H1 (cell line): ENCODE data around the gene STARD9. TPM values are rescaled to one million over a fixed set of nuclear protein-coding genes. Genes with fewer than 3 reads are reported as not detected.

ENCODE experiments used
- CTCF ChIA-PET: fragments of 300-600 bp; sonication (Branson Sonifier 250); formaldehyde crosslinking; loops from one replicate; lab custom pipeline; 2021; ENCODE audit not compliant: partially characterized antibody; lab: Charles Lee
- POLR2A ChIA-PET: fragments of 300-600 bp; sonication (Branson Sonifier 250); formaldehyde crosslinking; loops from one replicate; lab custom pipeline; 2021; ENCODE audit warnings: inconsistent platforms; ENCODE audit not compliant: partially characterized antibody; lab: Charles Lee
- DNase-seq, 2 experiments: peaks; one replicate each; pipeline versions ENCODE4 v3.0.0 to v3.0.0-alpha.2; 2010 to 2022; ENCODE audit warnings: low spot score in 2 of 2, low read depth in 1 of 2, mixed read lengths in 1 of 2
- FAIRE-seq: peaks from 2 replicates; lab custom pipeline; 2011; peaks lifted over from hg19 to GRCh38; lab: Jason Lieb, UNC
- H2AFZ ChIP-seq: 2 replicates; pipeline ENCODE4 v1.8.1; 2012; ENCODE audit warnings: low read length, inconsistent platforms
- H2AK5ac ChIP-seq: 2 replicates; pipeline ENCODE4 v1.6.1; 2013; ENCODE audit warnings: low read depth, low read length
- H2BK120ac ChIP-seq: replicated peaks from 2 replicates; pipeline ENCODE3; 2013; ENCODE audit warnings: low read depth, low read length, inconsistent platforms
- H2BK12ac ChIP-seq: 2 replicates; pipeline ENCODE4 v1.6.1; 2013; ENCODE audit warnings: low read depth, low read length
- H2BK15ac ChIP-seq: 2 replicates; pipeline ENCODE4 v1.6.1; 2013; ENCODE audit warnings: low read length
- H2BK20ac ChIP-seq: 2 replicates; pipeline ENCODE4 v1.6.1; 2013; ENCODE audit warnings: low read length
- H2BK5ac ChIP-seq: 2 replicates; pipeline ENCODE4 v1.6.1; 2013; ENCODE audit warnings: low read depth, low read length
- H3K14ac ChIP-seq: 2 replicates; pipeline ENCODE4 v1.6.1; 2013; ENCODE audit warnings: inconsistent platforms; ENCODE audit not compliant: insufficient read length
- H3K18ac ChIP-seq: 2 replicates; pipeline ENCODE4 v1.6.1; 2013; ENCODE audit warnings: low read length; ENCODE audit errors: extremely low read depth
- H3K23ac ChIP-seq: 2 replicates; pipeline ENCODE4 v1.6.1; 2013; ENCODE audit warnings: inconsistent platforms; ENCODE audit not compliant: insufficient read length
- H3K23me2 ChIP-seq: 2 replicates; pipeline ENCODE4 v1.6.1; 2013; ENCODE audit warnings: low read depth, low read length
- H3K27ac ChIP-seq: 2 replicates; pipeline ENCODE4 v1.6.1; 2011; ENCODE audit warnings: low read depth, low read length, inconsistent platforms
- H3K27me3 ChIP-seq, 4 experiments: replicated peaks in 1 of 4; 1 replicate in 1 of 4; 2 replicates in 3 of 4; pipeline versions ENCODE4 v1.6.1 to v1.8.1; 2011 to 2013; ENCODE audit warnings: low read length in 3 of 4, mild to moderate bottlenecking in 3 of 4, inconsistent platforms in 2 of 4, mixed read lengths in 2 of 4, moderate library complexity in 1 of 4; ENCODE audit not compliant: control insufficient read depth in 3 of 4, insufficient read depth in 3 of 4; ENCODE audit errors: extremely low read depth in 1 of 4
- H3K36me3 ChIP-seq, 4 experiments: 2 replicates each; pipeline versions ENCODE4 v1.6.1 to v1.8.1; 2011 to 2013; ENCODE audit warnings: mild to moderate bottlenecking in 4 of 4, low read length in 3 of 4, moderate library complexity in 2 of 4, control low read depth in 1 of 4, inconsistent platforms in 1 of 4; ENCODE audit not compliant: insufficient read depth in 4 of 4, control insufficient read depth in 2 of 4
- H3K4ac ChIP-seq: replicated peaks from 2 replicates; pipeline ENCODE3; 2013; ENCODE audit warnings: low read length, low read depth, mixed read lengths, inconsistent platforms; ENCODE audit not compliant: insufficient read length
- H3K4me1 ChIP-seq, 4 experiments: replicated peaks in 1 of 4; 1 replicate in 1 of 4; 2 replicates in 3 of 4; pipeline versions ENCODE4 v1.6.1 to v1.8.1; 2011 to 2013; ENCODE audit warnings: low read length in 3 of 4, inconsistent platforms in 2 of 4, mixed read lengths in 1 of 4; ENCODE audit not compliant: insufficient read depth in 4 of 4, control insufficient read depth in 3 of 4
- H3K4me2 ChIP-seq, 2 experiments: 2 replicates each; pipeline versions ENCODE4 v1.6.1 to v1.8.1; 2011 to 2013; ENCODE audit warnings: low read depth in 2 of 2, low read length in 2 of 2, control low read depth in 1 of 2, inconsistent platforms in 1 of 2, mild to moderate bottlenecking in 1 of 2; ENCODE audit not compliant: insufficient read depth in 1 of 2
- H3K4me3 ChIP-seq, 4 experiments: fragments of 200-600, 300-600 bp in 1 of 4; sonication (generic), shearing (Covaris generic), sonication (Bioruptor Twin) in 1 of 4; 2 replicates each; pipeline versions ENCODE4 v1.5.1 to v1.8.1; 2011 to 2016; ENCODE audit warnings: low read length in 4 of 4, low read depth in 3 of 4, control low read depth in 2 of 4, inconsistent platforms in 2 of 4, mild to moderate bottlenecking in 2 of 4, mixed read lengths in 1 of 4, moderate library complexity in 1 of 4; ENCODE audit not compliant: insufficient read depth in 2 of 4; ENCODE audit errors: extremely low read depth in 1 of 4
- H3K56ac ChIP-seq: replicated peaks from 2 replicates; pipeline ENCODE3; 2013; ENCODE audit warnings: low read depth, mild to moderate bottlenecking, mixed read lengths, low read length, inconsistent platforms; ENCODE audit not compliant: insufficient read length
- H3K79me1 ChIP-seq: 2 replicates; pipeline ENCODE4 v1.6.1; 2013; ENCODE audit warnings: low read depth, low read length, control low read depth
- H3K79me2 ChIP-seq, 2 experiments: 2 replicates each; pipeline versions ENCODE4 v1.6.1 to v1.8.1; 2012 to 2013; ENCODE audit warnings: low read length in 2 of 2, mild to moderate bottlenecking in 2 of 2, inconsistent platforms in 1 of 2; ENCODE audit not compliant: insufficient read depth in 2 of 2, control insufficient read depth in 1 of 2
- H3K9ac ChIP-seq, 4 experiments: replicated peaks in 1 of 4; 1 replicate in 1 of 4; 2 replicates in 3 of 4; pipeline versions ENCODE4 v1.6.1 to v1.8.1; 2011 to 2013; ENCODE audit warnings: low read depth in 3 of 4, low read length in 3 of 4, control low read depth in 2 of 4, mild to moderate bottlenecking in 2 of 4, moderate library complexity in 2 of 4, inconsistent platforms in 1 of 4; ENCODE audit errors: extremely low read depth in 1 of 4
- H3K9me3 ChIP-seq, 2 experiments: 2 replicates each; pipeline versions ENCODE4 v1.6.1 to v1.8.1; 2012 to 2013; ENCODE audit warnings: mild to moderate bottlenecking in 2 of 2, moderate library complexity in 2 of 2, control low read depth in 1 of 2, inconsistent platforms in 1 of 2, low read depth in 1 of 2, low read length in 1 of 2, mixed read lengths in 1 of 2; ENCODE audit not compliant: insufficient read depth in 2 of 2
- H4K20me1 ChIP-seq, 2 experiments: replicated peaks in 1 of 2; 2 replicates each; pipeline versions ENCODE3 to v1.8.1; 2011 to 2013; ENCODE audit warnings: inconsistent platforms in 2 of 2, low read length in 2 of 2, mild to moderate bottlenecking in 1 of 2; ENCODE audit not compliant: insufficient read depth in 2 of 2, control insufficient read depth in 1 of 2
- H4K5ac ChIP-seq: 2 replicates; pipeline ENCODE4 v1.6.1; 2013; ENCODE audit warnings: low read length, low read depth, mixed read lengths, inconsistent platforms; ENCODE audit not compliant: insufficient read length
- H4K8ac ChIP-seq: 2 replicates; pipeline ENCODE4 v1.8.0; 2013; ENCODE audit warnings: mild to moderate bottlenecking, moderate library complexity, low read length, inconsistent platforms; ENCODE audit not compliant: insufficient read depth; ENCODE audit errors: extremely low read depth
- H4K91ac ChIP-seq: replicated peaks from 2 replicates; pipeline ENCODE3; 2013; ENCODE audit warnings: low read length, mixed read lengths, inconsistent platforms; ENCODE audit not compliant: insufficient read length
- ASH2L ChIP-seq: fragments of 200-600, 300-600 bp; sonication (generic); IDR thresholded peaks from one replicate; pipeline ENCODE4 v1.7.1; 2017; ENCODE audit warnings: low read length
- FOSL1 ChIP-seq: IDR thresholded peaks from 2 replicates; pipeline ENCODE4 v1.6.1; 2011; ENCODE audit warnings: mild to moderate bottlenecking, low read depth, low read length, moderate library complexity; ENCODE audit not compliant: insufficient read depth
- GABPA ChIP-seq: IDR thresholded peaks from 2 replicates; pipeline ENCODE4 v1.6.1; 2011; ENCODE audit warnings: mild to moderate bottlenecking, low read length, moderate library complexity, borderline replicate concordance; ENCODE audit not compliant: insufficient read depth
- JUN ChIP-seq: IDR thresholded peaks from 2 replicates; pipeline ENCODE4 v1.6.1; 2011; ENCODE audit warnings: low read depth, mild to moderate bottlenecking, improper control_type of control experiment, low read length
- POLR2A ChIP-seq, 2 experiments: IDR thresholded peaks; 1 replicate in 1 of 2; 2 replicates in 1 of 2; pipeline ENCODE4 v1.6.1; 2011; ENCODE audit warnings: low read depth in 2 of 2, low read length in 2 of 2, mild to moderate bottlenecking in 2 of 2; ENCODE audit errors: control extremely low read depth in 1 of 2
- SIN3A ChIP-seq, 2 experiments: IDR thresholded peaks in 1 of 2; conservative IDR thresholded peaks in 1 of 2; 2 replicates each; pipeline ENCODE4 v1.6.1; 2011 to 2012; ENCODE audit warnings: low read length in 2 of 2, improper control_type of control experiment in 1 of 2, low read depth in 1 of 2, mild to moderate bottlenecking in 1 of 2
- SP1 ChIP-seq: IDR thresholded peaks from 2 replicates; pipeline ENCODE4 v1.6.1; 2011; ENCODE audit warnings: low read depth, low read length
- ZNF274 ChIP-seq: IDR thresholded peaks from 2 replicates; pipeline ENCODE4 v1.7.0; 2012; ENCODE audit warnings: low read length, borderline replicate concordance; ENCODE audit errors: extremely low read depth
- whole genome bisulfite sequencing, 2 experiments: shearing (Covaris generic) in 1 of 2; methylation state at CpG; one replicate each; pipeline versions ENCODE4 v1.1.6 to v1.1.7; 2013 to 2015; ENCODE audit warnings: low lambda C conversion rate in 2 of 2, mixed read lengths in 2 of 2, inconsistent platforms in 1 of 2, low coverage in 1 of 2, missing lambda C conversion rate in 1 of 2; ENCODE audit not compliant: insufficient replicate concordance in 2 of 2, insufficient coverage in 1 of 2, insufficient read length in 1 of 2; ENCODE audit errors: extremely low coverage in 1 of 2, missing lambda C conversion rate in 1 of 2; 5-methylcytosine and 5-hydroxymethylcytosine counted together
- polyA plus RNA-seq, 7 experiments: library from polyadenylated mRNA; depleted of rRNA in 3 of 7; stranded (reverse) in 5 of 7; unstranded in 2 of 7; fragments of >200 nt in 5 of 7; fragments of 200-250 nt in 2 of 7; gene quantifications; 1 replicate in 5 of 7; 2 replicates in 1 of 7; 4 replicates in 1 of 7; pipeline versions ENCODE4 v1.2.1 to v1.2.3, GENCODE V29; 2011 to 2013; ENCODE audit warnings: missing spikeins in 2 of 7, mixed read lengths in 2 of 7
- total RNA-seq: library from RNA; stranded (reverse); fragmentation: NEBNext Ultra II Directional; extraction: Animal tissue kit (Norgen Biotek cat#: 25700); gene quantifications from 2 replicates; pipeline ENCODE4 v1.2.1, GENCODE V29; 2021

The STARD9 gene
- total and polyA plus RNA-seq, 2 of the 8 experiments (the other 6 are each of a cell fraction or from before 2014, with no cell fraction given): 2.8 to 7.0 TPM

GRCh38 chr15:42612367-42612912 lies 37.0 kb downstream of the STARD9 start:
- Histone ChIP-seq H3K23ac (no peak overlapping the region), H2BK15ac (no peak overlapping the region), H3K4me3 (no peak overlapping the region), H3K27ac (no peak overlapping the region), H3K14ac (no peak overlapping the region), H3K23me2 (no peaks in the 10 kb centered on the region), H3K4me1 (peaks cover 0 to 4% (median 2%) of the 10 kb centered on the region in 4 experiments; a peak in 3 of 7 replicates), H3K36me3 (0 out of 8 replicates have a peak, but pooled peaks cover 0 to 2% (median 0%) of the 10 kb centered on the region in 4 experiments), H2BK12ac (no peak overlapping the region), H3K9me3 (no peaks in the 10 kb centered on the region), H3K18ac (no peak overlapping the region), H3K27me3 (no peaks in the 10 kb centered on the region), H2BK120ac (no peak overlapping the region), H3K4ac (no peak overlapping the region), H2BK20ac (no peak overlapping the region), H3K9ac (no peak overlapping the region), H2AK5ac (no peak overlapping the region), H3K56ac (no peak overlapping the region), H3K79me2 (no peaks in the 10 kb centered on the region), H4K20me1 (no peaks in the 10 kb centered on the region), H2BK5ac (no peak overlapping the region), H4K91ac (no peak overlapping the region), H4K5ac (no peak overlapping the region), H3K4me2 (no peak overlapping the region), H2AFZ (no peak overlapping the region), H4K8ac (no peak overlapping the region), H3K79me1 (no peaks in the 10 kb centered on the region)
- no peak for DNase-seq
- ChIA-PET POLR2A (interaction anchor here (0.9 to 1.0 kb wide), 2 partner anchors 9 to 14 kb away, joined by 3 to 4 read pairs; no protein-coding TSS in a partner anchor), CTCF (interaction anchor here (0.6 kb wide), 1 partner anchor 40 kb away, joined by 3 read pairs; no protein-coding TSS in a partner anchor)
- FAIRE-seq: no peak
- 86% methylated on average over 8 of the region's 8 CpGs; no CpG with 5 or more reads in 1 of the 2 experiments for WGBS, 2 experiments
- TF ChIP-seq POLR2A (IDR thresholded peaks at IDR 0.05; ENCODE audit: control extremely low read depth in 1 of 2, low read depth in 2 of 2, low read length in 2 of 2) (no peak), JUN (no peak), SP1 (no peak), ZNF274 (no peak), FOSL1 (no peak), SIN3A (conservative IDR thresholded peaks at IDR 0.05 in 1 of 2, IDR thresholded peaks at IDR 0.05 in 1 of 2; ENCODE audit: low read depth in 1 of 2, low read length in 2 of 2) (no peak), GABPA (no peak), ASH2L (no peak)
